OCI-LY7 (cell line): ENCODE measurements around the gene RNF149. TPM values are rescaled to one million over a fixed set of nuclear protein-coding genes. Genes with fewer than 3 reads are reported as not detected.

Experiments
- BruUV-seq: library from RNA; stranded (reverse); fragments of 400-500 nt; replicated peaks from 2 replicates; lab custom pipeline; 2021; lab: Mats Ljungman, UMichigan
- CTCF ChIA-PET: fragments of 300-600 bp; sonication (Branson Sonifier 250); formaldehyde crosslinking; loops from one replicate; lab custom pipeline; 2022; ENCODE audit warnings: antibody characterized with exemption; ENCODE audit not compliant: unreplicated experiment; lab: Charles Lee
- POLR2A ChIA-PET: fragments of 300-600 bp; sonication (Branson Sonifier 250); formaldehyde crosslinking; loops from one replicate; lab custom pipeline; 2022; ENCODE audit warnings: antibody characterized with exemption; lab: Charles Lee
- DNase-seq: peaks from one replicate; pipeline ENCODE4 v3.0.0-alpha.2; 2015; ENCODE audit warnings: low spot score
- H2AFZ ChIP-seq: fragments of 200-600 bp; sonication (generic), shearing (Covaris generic); 2 replicates; pipeline ENCODE4 v1.6.1; 2014; ENCODE audit warnings: mild to moderate bottlenecking, antibody characterized with exemption, low read length, moderate library complexity
- H3K27ac ChIP-seq: fragments of 200-600 bp; sonication (generic); 2 replicates; pipeline ENCODE4 v1.5.1; 2014; ENCODE audit warnings: mixed run types, low read depth, mild to moderate bottlenecking, moderate library complexity, low read length, inconsistent platforms; ENCODE audit not compliant: poor library complexity, severe bottlenecking
- H3K36me3 ChIP-seq: fragments of 200-600 bp; sonication (generic); 2 replicates; pipeline ENCODE4 v1.6.1; 2014; ENCODE audit warnings: mild to moderate bottlenecking, antibody characterized with exemption, low read length, moderate library complexity, mixed read lengths; ENCODE audit not compliant: insufficient read depth
- H3K4me1 ChIP-seq: fragments of 200-600 bp; sonication (generic); 2 replicates; pipeline ENCODE4 v1.5.1; 2014; ENCODE audit warnings: mild to moderate bottlenecking, low read length; ENCODE audit not compliant: insufficient read depth, poor library complexity, severe bottlenecking
- H3K4me2 ChIP-seq: fragments of 200-600 bp; sonication (generic); 2 replicates; pipeline ENCODE4 v1.6.1; 2014; ENCODE audit warnings: mild to moderate bottlenecking, low read length
- H3K4me3 ChIP-seq: fragments of 200-600 bp; sonication (generic); 2 replicates; pipeline ENCODE4 v1.5.1; 2014; ENCODE audit warnings: mild to moderate bottlenecking, low read depth, low read length; ENCODE audit not compliant: poor library complexity, severe bottlenecking
- H3K79me2 ChIP-seq: fragments of 200-600 bp; sonication (generic); 2 replicates; pipeline ENCODE4 v1.6.1; 2016; ENCODE audit warnings: low read depth, mild to moderate bottlenecking, low read length, moderate library complexity, mixed read lengths; ENCODE audit not compliant: insufficient read depth
- H3K9me2 ChIP-seq: fragments of 200-600 bp; sonication (generic); 2 replicates; pipeline ENCODE4 v1.6.1; 2016; ENCODE audit warnings: mild to moderate bottlenecking, low read length, mixed read lengths; ENCODE audit not compliant: insufficient read depth
- H3K9me3 ChIP-seq: fragments of 200-600 bp; sonication (generic); 2 replicates; pipeline ENCODE4 v1.6.1; 2014; ENCODE audit warnings: mild to moderate bottlenecking, mixed run types, low read length, mixed read lengths
- H4K20me1 ChIP-seq: fragments of 200-600 bp; sonication (generic); 2 replicates; pipeline ENCODE4 v1.6.1; 2014; ENCODE audit warnings: mild to moderate bottlenecking, antibody characterized with exemption, low read length, moderate library complexity, mixed read lengths; ENCODE audit not compliant: insufficient read depth
- EZH2phosphoT487 ChIP-seq: fragments of 200-600 bp; sonication (generic); IDR thresholded peaks from 2 replicates; pipeline ENCODE4 v1.6.1; 2018; ENCODE audit warnings: low read depth, borderline replicate concordance, mild to moderate bottlenecking, mixed run types, antibody characterized with exemption, low read length, moderate library complexity, mixed read lengths
- intact Hi-C: fragments of 100-400 bp; cut with micrococcal nuclease; formaldehyde crosslinking; loops from one replicate; pipeline ENCODE4 v1.10.0; 2022; ENCODE audit not compliant: unreplicated experiment
- total RNA-seq, 2 experiments: library from RNA; depleted of rRNA in 1 of 2; stranded (reverse); fragments of >200 nt in 1 of 2; shearing (Covaris generic) in 1 of 2; gene quantifications; 2 replicates each; pipeline ENCODE4 v1.2.3, GENCODE V29; 2014 to 2022
- TF ChIP-seq, protein P1 (sequence below): fragments of 200-600 bp; sonication (generic); conservative IDR thresholded peaks from 2 replicates; pipeline ENCODE4 v1.5.1; 2014; ENCODE audit warnings: mild to moderate bottlenecking, antibody characterized with exemption, low read length, moderate library complexity, mixed read lengths

Gene RNF149
- total RNA-seq, 2 experiments from 2014 or later: 10.3 to 17.9 TPM

DNA sequence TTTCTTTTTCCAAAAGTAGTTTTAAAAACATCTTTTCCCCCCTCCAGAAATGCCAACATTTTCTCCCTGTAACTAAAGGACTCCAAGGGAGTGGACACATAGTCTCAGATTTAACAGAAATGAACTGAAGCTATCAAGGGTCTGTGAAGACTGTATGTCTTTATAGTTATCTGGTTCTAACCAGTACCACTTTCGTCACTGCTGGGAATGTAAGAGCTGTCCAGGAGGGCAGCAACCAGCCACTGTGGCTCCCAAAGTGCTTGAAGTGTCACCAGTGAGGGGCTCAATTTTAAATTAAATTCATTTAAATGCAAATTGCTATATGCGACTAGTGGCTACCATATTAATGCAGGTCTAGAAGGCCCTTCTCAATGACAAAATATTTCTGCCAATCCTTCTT, 15.0 kb downstream of the RNF149 start:
- Histone ChIP-seq H3K4me3 (no peak overlapping the region), H3K4me2 (no peak overlapping the region), H3K4me1 (no peaks in the 10 kb centered on the region), H3K9me2 (no peaks in the 10 kb centered on the region), H4K20me1 (no peaks in the 10 kb centered on the region; the same call in 1 of the 2 replicates), H3K36me3 (peaks cover 5% of the 10 kb centered on the region), H3K79me2 (no peaks in the 10 kb centered on the region; the same call in 1 of the 2 replicates), H2AFZ (no peak overlapping the region), H3K27ac (no peak overlapping the region), H3K9me3 (no peaks in the 10 kb centered on the region)
- intact Hi-C loops: no loop called here
- DNase-seq: no peak
- no peak for TF ChIP-seq EZH2phosphoT487
- TF ChIP-seq, protein P1, sequence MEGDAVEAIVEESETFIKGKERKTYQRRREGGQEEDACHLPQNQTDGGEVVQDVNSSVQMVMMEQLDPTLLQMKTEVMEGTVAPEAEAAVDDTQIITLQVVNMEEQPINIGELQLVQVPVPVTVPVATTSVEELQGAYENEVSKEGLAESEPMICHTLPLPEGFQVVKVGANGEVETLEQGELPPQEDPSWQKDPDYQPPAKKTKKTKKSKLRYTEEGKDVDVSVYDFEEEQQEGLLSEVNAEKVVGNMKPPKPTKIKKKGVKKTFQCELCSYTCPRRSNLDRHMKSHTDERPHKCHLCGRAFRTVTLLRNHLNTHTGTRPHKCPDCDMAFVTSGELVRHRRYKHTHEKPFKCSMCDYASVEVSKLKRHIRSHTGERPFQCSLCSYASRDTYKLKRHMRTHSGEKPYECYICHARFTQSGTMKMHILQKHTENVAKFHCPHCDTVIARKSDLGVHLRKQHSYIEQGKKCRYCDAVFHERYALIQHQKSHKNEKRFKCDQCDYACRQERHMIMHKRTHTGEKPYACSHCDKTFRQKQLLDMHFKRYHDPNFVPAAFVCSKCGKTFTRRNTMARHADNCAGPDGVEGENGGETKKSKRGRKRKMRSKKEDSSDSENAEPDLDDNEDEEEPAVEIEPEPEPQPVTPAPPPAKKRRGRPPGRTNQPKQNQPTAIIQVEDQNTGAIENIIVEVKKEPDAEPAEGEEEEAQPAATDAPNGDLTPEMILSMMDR: no peak
- ChIA-PET CTCF (no interaction called here), POLR2A (interaction anchor here (1.0 kb wide), 1 partner anchor 42 kb away, joined by 3 read pairs; no protein-coding TSS in a partner anchor)
- no TSS peak for BruUV-seq

DNA sequence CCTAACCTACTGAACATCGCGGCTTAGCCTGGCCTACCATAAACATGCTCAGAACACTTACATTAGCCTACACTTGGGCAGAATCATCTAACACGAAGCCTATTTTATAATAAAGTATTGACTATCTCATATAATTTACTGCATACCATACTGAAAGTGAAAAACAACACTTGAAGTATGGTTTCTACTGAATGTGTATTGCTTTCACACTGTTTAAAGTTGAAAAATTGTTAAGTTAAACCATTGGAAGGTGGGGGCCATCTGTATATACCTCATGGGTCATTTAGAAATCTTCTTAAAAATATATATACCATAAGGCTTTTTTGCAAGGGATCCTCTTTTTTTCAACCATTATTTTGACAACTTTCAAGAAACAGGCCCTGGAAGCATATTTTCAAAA, 16.5 kb downstream of the RNF149 start:
- no peak overlapping the region for H2AFZ ChIP-seq
- H3K4me3 ChIP-seq: no peak overlapping the region
- TF ChIP-seq, protein P1: no peak
- no peak for TF ChIP-seq EZH2phosphoT487
- BruUV-seq: no TSS peak
- no peaks in the 10 kb centered on the region for H3K9me2 ChIP-seq
- H3K4me2 ChIP-seq: no peak overlapping the region
- H3K79me2 ChIP-seq: no peaks in the 10 kb centered on the region; the same call in 1 of the 2 replicates
- H3K36me3 ChIP-seq: peaks cover 5% of the 10 kb centered on the region
- H4K20me1 ChIP-seq: no peaks in the 10 kb centered on the region; the same call in 1 of the 2 replicates
- ChIA-PET CTCF (no interaction called here), POLR2A (no interaction called here)
- no peaks in the 10 kb centered on the region for H3K4me1 ChIP-seq
- no peaks in the 10 kb centered on the region for H3K9me3 ChIP-seq
- DNase-seq: no peak
- no peak overlapping the region for H3K27ac ChIP-seq
- intact Hi-C loops: no loop called here

DNA sequence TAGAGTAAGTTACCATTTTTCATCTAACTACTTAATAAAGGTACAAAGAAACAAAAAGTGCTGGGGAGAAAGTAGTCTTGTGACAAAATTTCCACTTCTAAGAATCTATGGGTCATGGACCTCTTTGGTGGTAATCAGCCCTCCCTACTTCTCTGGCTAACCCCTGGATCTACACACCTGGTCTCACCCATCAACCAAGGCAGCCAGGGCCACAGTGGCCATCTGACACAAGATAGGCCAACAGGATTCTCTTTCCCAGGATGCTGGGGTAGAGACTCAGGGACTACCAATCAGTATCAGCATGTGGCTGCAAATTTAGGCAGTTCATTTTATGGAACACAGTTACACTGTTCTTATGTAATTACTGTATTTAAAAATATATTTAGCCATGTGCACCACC, 17.8 kb downstream of the RNF149 start:
- no peak for DNase-seq
- TF ChIP-seq EZH2phosphoT487: no peak
- TF ChIP-seq, protein P1: no peak
- no peak overlapping the region for H3K4me3 ChIP-seq
- CTCF ChIA-PET: no interaction called here
- BruUV-seq: no TSS peak
- H3K79me2 ChIP-seq: no peaks in the 10 kb centered on the region; the same call in 1 of the 2 replicates
- H3K9me3 ChIP-seq: no peaks in the 10 kb centered on the region
- intact Hi-C loops: no loop called here
- no peak overlapping the region for H3K4me2 ChIP-seq
- peaks cover 5% of the 10 kb centered on the region for H3K36me3 ChIP-seq
- no peaks in the 10 kb centered on the region for H3K9me2 ChIP-seq
- POLR2A ChIA-PET: no interaction called here
- no peaks in the 10 kb centered on the region for H3K4me1 ChIP-seq
- no peaks in the 10 kb centered on the region for H4K20me1 ChIP-seq
- H2AFZ ChIP-seq: no peak overlapping the region
- no peak overlapping the region for H3K27ac ChIP-seq
